HG03135 (cell line): Measurements from ENCODE around the gene GGT7.
"Not testable (repeated sequence)": the region's sequence is repeated elsewhere in the genome, so short reads cannot be mapped to it uniquely, and the experiment has no call there.

Experiments
- ATAC-seq: cut with Tn5 transposase; IDR thresholded peaks from one replicate; pipeline ENCODE4 v1.9.1; 2021; ENCODE audit warnings: mild to moderate bottlenecking, moderate library complexity; ENCODE audit not compliant: unreplicated experiment

Gene GGT7

DNA sequence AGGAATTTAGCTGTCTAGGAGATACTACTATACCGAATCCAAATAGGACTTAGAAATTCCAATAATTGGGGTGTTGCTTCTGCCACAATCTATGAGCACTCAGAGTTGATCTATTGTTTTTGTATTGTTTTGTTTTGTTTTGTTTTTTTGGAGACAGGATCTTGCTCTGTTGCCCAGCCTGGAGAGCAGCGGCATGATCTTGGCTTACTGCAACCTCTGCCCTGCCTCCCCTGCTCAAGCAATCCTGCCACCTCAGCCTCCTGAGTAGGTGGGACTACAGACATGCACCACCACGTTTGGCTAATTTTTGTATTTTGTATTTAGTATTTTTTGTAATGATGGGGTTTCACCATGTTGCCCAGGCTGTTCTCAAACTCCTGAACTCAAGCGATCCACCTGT lies 11.2 kb upstream of the GGT7 start:
- no peak for ATAC-seq

DNA sequence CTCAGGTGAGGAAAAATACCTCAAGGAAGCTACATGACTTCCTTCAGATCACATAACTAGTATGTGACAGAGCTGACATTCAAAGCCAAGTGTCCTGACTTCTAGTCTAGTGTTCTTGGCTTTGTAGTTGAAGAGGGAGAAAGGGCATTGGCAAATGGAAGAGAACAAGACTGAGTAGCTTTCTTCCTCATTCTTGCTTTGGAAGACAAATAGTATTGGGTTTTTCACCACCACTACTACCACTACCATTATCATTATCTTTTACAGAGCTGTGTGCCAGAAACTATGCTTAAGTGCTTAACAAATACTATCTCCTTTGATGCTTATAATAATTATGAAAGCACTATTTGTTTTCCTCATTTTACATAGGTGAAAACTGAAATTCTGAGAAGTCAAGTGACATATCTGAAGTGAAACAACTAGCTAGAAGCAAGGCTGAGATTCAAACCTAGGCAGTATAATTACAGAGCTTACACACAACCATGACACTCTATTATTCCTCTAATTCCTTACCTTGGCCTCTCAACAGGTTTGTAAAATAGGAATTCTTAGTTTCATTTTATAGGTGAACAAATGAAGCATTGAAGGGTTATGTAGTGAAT lies 10.5 kb upstream of the GGT7 start:
- ATAC-seq: no peak

- no peak for ATAC-seq
These were observed 9.0 kb upstream of the GGT7 start for GRCh38 chr20:34881689-34882088.

GRCh38 chr20:34880971-34881370 lies 8.3 kb upstream of the GGT7 start:
- ATAC-seq: not testable (repeated sequence)

DNA sequence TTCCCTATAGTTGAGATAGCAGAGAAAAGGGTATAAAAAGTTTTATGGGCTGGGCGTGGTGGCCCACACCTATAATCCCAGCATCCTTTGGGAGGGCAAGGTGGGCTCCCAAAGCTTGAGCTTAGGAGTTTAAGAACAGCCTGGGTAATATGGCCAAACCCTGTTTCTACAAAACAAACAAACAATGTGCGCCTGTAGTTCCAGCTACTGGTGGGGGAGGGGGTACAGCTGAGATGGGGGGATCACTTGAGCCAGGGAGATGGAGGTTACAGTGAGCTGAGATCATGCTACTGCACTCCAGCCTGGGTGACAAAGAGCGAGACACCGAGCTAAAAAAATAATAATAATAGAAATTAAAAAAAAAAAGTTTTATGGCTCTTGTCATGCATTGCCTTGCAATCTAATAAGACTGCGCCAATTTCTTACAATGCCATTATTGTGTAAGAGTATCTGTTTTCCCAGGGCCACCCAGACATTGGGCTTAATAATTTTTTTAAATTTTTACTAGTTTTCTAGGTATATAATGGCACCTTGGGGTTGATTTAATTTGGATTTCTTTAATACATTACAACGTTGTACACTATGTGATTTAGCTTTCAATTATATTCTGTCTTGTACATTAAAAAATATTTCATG lies 7.7 kb upstream of the GGT7 start:
- ATAC-seq: no peak

- ATAC-seq: peak; percentile 60
These were observed 4.0 kb upstream of the GGT7 start, which contains the start of gene ACSS2 for GRCh38 chr20:34876406-34877282. ACSS2 (plus strand) TSS chr20:34876612; CDS start chr20:34876646, 34 bp downstream.

- peak; percentile 62 for ATAC-seq
These were observed 3.2 kb upstream of the GGT7 start for GRCh38 chr20:34875642-34876405.

GRCh38 chr20:34874094-34874654 lies 1.5 kb upstream of the GGT7 start:
- no peak for ATAC-seq

DNA sequence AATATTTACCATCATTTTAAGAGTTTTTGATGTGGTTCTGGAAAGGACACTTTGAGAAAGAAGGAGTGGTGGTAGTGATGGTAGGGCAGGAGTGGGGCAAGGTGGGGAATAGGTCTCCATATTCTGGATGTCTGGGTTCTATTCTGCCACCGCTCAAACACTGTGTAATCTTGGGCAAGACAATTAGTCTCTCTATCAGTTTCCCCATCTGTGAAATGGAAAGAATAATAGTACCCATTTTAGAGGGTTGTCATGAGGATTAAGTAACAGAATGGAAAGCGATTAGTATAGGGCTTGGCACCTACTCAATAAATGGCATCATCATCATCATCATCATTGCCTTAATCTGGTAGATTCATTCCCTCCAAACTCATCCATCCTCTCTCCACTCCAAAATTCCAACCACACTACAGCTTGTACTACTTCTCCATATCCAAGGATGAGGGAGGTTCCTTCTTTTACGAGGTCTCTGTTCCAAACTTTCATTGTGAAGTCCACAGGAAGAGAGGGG lies 982 bp upstream of the GGT7 start:
- no peak for ATAC-seq

DNA sequence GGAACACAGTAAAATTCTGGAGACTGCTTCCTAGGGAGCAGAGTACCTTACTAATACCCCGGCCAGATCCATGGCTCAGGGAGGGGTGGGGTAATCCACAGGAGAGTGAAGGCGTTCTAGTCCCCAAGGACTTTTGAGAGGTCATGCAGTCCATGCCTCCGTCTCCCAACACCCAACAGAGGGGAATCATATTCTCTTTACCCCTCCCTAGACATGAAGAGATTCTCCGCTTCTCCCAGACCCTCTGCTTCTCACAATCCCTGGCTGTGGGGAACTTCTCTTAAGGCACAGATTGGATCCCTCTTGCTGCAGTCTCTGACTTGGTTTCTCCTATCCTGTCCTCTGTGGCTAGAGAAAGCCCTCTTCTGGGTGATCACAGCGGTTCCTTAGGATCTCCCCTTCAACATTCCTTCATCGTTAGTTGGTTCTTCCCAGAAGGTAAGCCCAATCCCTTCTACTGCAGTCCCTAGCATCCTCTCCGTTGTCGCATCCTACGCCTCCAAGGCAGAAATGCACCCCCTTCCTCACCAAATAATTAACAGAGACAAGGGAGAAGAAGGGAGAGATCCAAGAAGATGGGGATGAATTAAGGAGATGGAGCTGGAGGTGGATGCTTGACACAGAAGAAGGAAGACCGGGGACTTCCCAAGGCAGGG lies 562 bp downstream of the GGT7 start:
- no peak for ATAC-seq

DNA sequence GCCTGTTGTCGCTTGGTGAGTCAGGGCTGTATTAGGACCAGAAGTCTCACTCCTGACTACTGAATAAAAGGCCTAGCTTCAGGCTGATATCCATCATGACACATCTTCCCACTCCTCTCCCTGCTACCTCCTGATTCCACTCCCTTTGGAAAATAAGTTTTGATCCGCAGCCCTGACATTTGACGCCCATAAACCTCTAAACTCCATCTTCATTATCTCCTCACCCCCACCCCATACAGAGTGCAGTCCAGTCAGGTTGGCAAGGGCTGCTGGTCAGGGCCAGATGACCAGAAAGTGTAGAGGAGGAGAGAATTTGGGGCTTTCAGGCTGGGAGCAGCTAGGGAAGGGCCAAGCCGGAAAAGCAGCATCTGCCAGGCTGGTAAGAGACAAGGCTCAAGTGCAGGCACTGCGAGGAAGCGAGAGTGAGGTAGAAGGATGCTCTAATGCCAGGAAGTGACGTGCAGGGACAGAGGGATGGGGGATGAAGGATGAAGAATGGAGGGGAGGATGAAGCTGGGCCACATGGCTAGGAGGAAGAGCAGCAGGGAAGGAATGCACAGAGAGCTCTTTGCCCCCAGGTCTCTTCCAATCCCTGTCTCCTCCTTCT lies 1.2 kb downstream of the GGT7 start:
- no peak for ATAC-seq

- ATAC-seq: no peak
These were observed 8.4 kb downstream of the GGT7 start for GRCh38 chr20:34864216-34864615.

- ATAC-seq: no peak
These were observed 9.2 kb downstream of the GGT7 start for GRCh38 chr20:34863421-34863965.

- no peak for ATAC-seq
These were observed 9.9 kb downstream of the GGT7 start for GRCh38 chr20:34862724-34863123.

DNA sequence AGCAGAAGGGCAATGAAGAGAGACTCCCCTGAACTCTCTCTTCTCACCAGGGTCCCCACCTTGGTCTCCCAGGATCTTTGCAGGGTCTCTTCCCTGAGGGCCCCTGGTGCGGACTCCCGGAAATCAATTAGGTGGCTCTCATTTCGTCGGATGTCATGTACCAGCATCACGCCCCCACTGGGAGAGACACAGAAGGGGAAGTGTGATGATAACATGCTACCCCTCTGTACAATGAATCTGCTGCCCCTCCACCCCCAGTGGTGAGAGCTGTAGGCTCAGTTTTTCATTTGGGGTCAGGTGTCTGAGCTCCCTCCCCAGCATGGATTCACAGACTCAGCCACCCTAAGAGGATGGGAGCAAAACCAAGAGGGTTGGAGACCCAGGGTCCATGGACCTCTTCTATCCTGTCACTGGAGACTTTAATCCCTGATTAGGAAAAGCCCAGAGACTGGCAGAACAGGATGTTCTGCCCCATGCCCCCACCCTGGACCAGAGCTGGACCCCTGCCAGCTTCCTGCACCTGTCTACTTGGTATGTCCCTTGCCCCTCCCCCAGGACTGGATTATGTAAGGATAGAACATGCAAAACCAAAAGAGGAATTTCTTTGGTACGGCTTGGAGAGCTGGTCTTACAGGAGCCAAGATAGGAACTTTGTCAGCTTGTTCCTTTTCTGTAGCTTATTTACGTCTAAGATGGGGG lies 11.1 kb downstream of the GGT7 start:
- no peak for ATAC-seq

DNA sequence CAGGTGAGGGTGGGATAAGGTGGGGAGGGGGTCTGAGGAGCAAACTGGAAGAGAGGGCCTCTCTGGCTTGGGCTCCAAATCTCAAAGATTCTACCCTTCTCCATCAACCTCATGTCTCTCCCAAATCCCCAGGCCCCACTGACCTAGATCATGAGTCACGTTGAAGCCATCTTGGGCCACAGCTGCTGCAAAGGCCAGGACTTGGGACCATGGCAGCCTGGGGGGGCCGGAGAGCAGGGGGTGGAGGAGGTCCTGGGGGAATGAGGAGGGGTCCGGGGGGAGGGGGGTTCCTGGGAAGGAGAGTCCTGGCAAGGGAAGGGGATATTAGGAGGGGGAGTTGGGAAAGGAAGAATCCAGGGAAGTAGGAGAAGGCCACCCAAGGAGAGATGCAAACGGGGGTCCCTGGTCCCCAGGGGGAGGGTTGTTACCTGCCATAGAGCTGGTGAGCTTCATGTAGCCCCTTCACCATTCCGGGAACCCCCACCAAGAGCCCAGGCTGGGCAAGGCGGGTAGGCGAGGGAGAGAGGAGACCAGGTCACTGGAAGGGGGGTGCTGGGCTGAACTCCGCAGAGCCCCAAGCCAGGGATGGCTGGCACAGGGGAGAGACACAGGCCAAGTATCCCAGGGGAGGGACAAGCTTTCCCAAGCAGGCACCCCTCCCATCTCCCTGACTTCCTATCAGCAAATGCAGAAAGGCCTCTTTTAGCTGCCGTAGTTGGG lies 12.7 kb downstream of the GGT7 start:
- ATAC-seq: no peak

GRCh38 chr20:34859367-34859766 lies 13.3 kb downstream of the GGT7 start:
- ATAC-seq: no peak

DNA sequence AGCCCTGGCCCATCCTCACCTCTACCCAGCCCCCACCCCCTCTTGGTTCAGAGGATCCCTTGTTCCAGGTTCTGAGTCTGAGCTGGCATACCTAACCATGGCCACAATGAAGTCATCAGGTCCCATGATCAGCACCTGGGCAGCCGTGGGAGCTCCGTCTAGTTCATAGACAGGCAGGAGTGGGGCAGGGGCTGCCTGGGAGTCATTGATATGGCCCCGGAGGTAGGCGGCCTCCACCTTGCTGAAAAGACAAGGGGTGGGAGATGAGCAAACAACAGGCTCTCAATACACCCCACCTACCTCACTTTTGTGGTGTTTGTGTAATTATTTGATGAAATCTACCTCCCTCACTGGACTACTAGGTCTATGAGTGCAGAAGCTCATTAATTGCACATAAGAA lies 20.4 kb downstream of the GGT7 start:
- no peak for ATAC-seq
